HG03066 (cell line): ENCODE measurements around the gene KCNMA1.

Experiments
- ATAC-seq: cut with Tn5 transposase; IDR thresholded peaks from one replicate; pipeline ENCODE4 v1.9.1; 2021; ENCODE audit warnings: low read depth; ENCODE audit not compliant: unreplicated experiment

Gene KCNMA1

GRCh38 chr10:77563638-77564270 is 73.9 kb downstream of the KCNMA1 start:
- ATAC-seq, result no peak

GRCh38 chr10:77562742-77563141 is 74.9 kb downstream of the KCNMA1 start:
- no peak for ATAC-seq

GRCh38 chr10:77561991-77562390 is 75.6 kb downstream of the KCNMA1 start:
- ATAC-seq, result no peak

GRCh38 chr10:77560471-77560870 is 77.1 kb downstream of the KCNMA1 start:
- ATAC-seq, result no peak

GRCh38 chr10:77560052-77560451 is 77.6 kb downstream of the KCNMA1 start:
- no peak for ATAC-seq

GRCh38 chr10:77556990-77557601 is 80.5 kb downstream of the KCNMA1 start:
- ATAC-seq, result no peak

- ATAC-seq, result no peak
Measured at GRCh38 chr10:77555591-77556212, 81.9 kb downstream of the KCNMA1 start.

- no peak for ATAC-seq
Measured at GRCh38 chr10:77554996-77555397, 82.6 kb downstream of the KCNMA1 start.

GRCh38 chr10:77553966-77554365 is 83.6 kb downstream of the KCNMA1 start:
- ATAC-seq, result no peak

GRCh38 chr10:77553311-77553710 is 84.3 kb downstream of the KCNMA1 start:
- no peak for ATAC-seq

- no peak for ATAC-seq
Measured at GRCh38 chr10:77552252-77552651, 85.4 kb downstream of the KCNMA1 start.

GRCh38 chr10:77550378-77550777 is 87.2 kb downstream of the KCNMA1 start:
- ATAC-seq, result no peak

- no peak for ATAC-seq
Measured at GRCh38 chr10:77548671-77549070, 88.9 kb downstream of the KCNMA1 start.

- ATAC-seq, result no peak
Measured at GRCh38 chr10:77548157-77548556, 89.5 kb downstream of the KCNMA1 start.

- no peak for ATAC-seq
Measured at GRCh38 chr10:77547307-77548050, 90.1 kb downstream of the KCNMA1 start.

- no peak for ATAC-seq
Measured at GRCh38 chr10:77546042-77546441, 91.6 kb downstream of the KCNMA1 start.

- no peak for ATAC-seq
Measured at GRCh38 chr10:77545585-77545984, 92.0 kb downstream of the KCNMA1 start.

- no peak for ATAC-seq
Measured at GRCh38 chr10:77544617-77545016, 93.0 kb downstream of the KCNMA1 start.

- no peak for ATAC-seq
Measured at GRCh38 chr10:77542710-77543259, 94.8 kb downstream of the KCNMA1 start.

GRCh38 chr10:77541944-77542343 is 95.7 kb downstream of the KCNMA1 start:
- no peak for ATAC-seq

GRCh38 chr10:77541247-77541646 is 96.4 kb downstream of the KCNMA1 start:
- ATAC-seq, result no peak
